CD14-positive monocyte (primary cell): ENCODE results near the gene PEX5L. TPM values are rescaled to one million over a fixed set of nuclear protein-coding genes. Genes with fewer than 3 reads are reported as not detected.

Experiments
- DNase-seq, 3 donors: peaks; one replicate each; pipeline ENCODE4 v3.0.0-alpha.2; 2011 to 2022
- H2AFZ ChIP-seq: 2 replicates; pipeline ENCODE4 v1.6.0; 2012; ENCODE audit warnings: mild to moderate bottlenecking, low read depth, low read length, inconsistent platforms; ENCODE audit not compliant: insufficient read depth, poor library complexity, severe bottlenecking
- H3K27ac ChIP-seq, 2 donors: 1 replicate in 1 of 2; 2 replicates in 1 of 2; pipeline ENCODE4 v1.5.1; 2012 to 2013; ENCODE audit warnings: low read length in 2 of 2, control low read depth in 1 of 2, inconsistent platforms in 1 of 2, low read depth in 1 of 2, mild to moderate bottlenecking in 1 of 2
- H3K27me3 ChIP-seq, 2 donors: one replicate each; pipeline versions ENCODE4 v1.6.0 to v1.6.1; 2011 to 2013; ENCODE audit warnings: low read length in 2 of 2; ENCODE audit not compliant: control insufficient read depth in 2 of 2, insufficient read depth in 2 of 2
- H3K36me3 ChIP-seq, 2 donors: replicated peaks in 1 of 2; 1 replicate in 1 of 2; 2 replicates in 1 of 2; pipeline versions ENCODE4 v1.5.1 to v1.6.1; 2012 to 2013; ENCODE audit warnings: low read length in 2 of 2, control low read depth in 1 of 2, inconsistent platforms in 1 of 2, mild to moderate bottlenecking in 1 of 2; ENCODE audit not compliant: insufficient read depth in 2 of 2, control insufficient read depth in 1 of 2
- H3K4me1 ChIP-seq, 2 donors: 1 replicate in 1 of 2; 2 replicates in 1 of 2; pipeline versions ENCODE4 v1.5.1 to v1.6.1; 2012 to 2013; ENCODE audit warnings: low read length in 2 of 2, control low read depth in 1 of 2, inconsistent platforms in 1 of 2, mild to moderate bottlenecking in 1 of 2, moderate library complexity in 1 of 2; ENCODE audit not compliant: insufficient read depth in 2 of 2, control insufficient read depth in 1 of 2
- H3K4me2 ChIP-seq: replicated peaks from 2 replicates; pipeline ENCODE3; 2012; ENCODE audit warnings: low read length, moderate library complexity, mild to moderate bottlenecking; ENCODE audit not compliant: poor library complexity, severe bottlenecking; ENCODE audit errors: extremely low read depth
- H3K4me3 ChIP-seq, 3 experiments: fragments of 200-600 bp in 1 of 3; sonication (generic) in 1 of 3; replicated peaks in 1 of 3; 1 replicate in 2 of 3; 2 replicates in 1 of 3; pipeline ENCODE4 v1.5.1; 2011 to 2013; ENCODE audit warnings: low read length in 3 of 3, mild to moderate bottlenecking in 3 of 3, control low read depth in 2 of 3, low read depth in 2 of 3, inconsistent platforms in 1 of 3, moderate library complexity in 1 of 3
- H3K79me2 ChIP-seq: 2 replicates; pipeline ENCODE4 v1.6.0; 2012; ENCODE audit warnings: mild to moderate bottlenecking, control low read depth, inconsistent platforms, low read length, moderate library complexity; ENCODE audit not compliant: insufficient read depth
- H3K9ac ChIP-seq: 2 replicates; pipeline ENCODE4 v1.6.0; 2017; ENCODE audit warnings: low read length, mild to moderate bottlenecking; ENCODE audit not compliant: insufficient read depth, poor library complexity, severe bottlenecking
- H3K9me3 ChIP-seq, 2 donors: replicated peaks in 1 of 2; 1 replicate in 1 of 2; 2 replicates in 1 of 2; pipeline versions ENCODE4 v1.5.1 to v1.6.1; 2012 to 2013; ENCODE audit warnings: low read length in 2 of 2, control low read depth in 1 of 2; ENCODE audit not compliant: control insufficient read depth in 1 of 2, insufficient read depth in 1 of 2
- H4K20me1 ChIP-seq: 2 replicates; pipeline ENCODE4 v1.6.0; 2012; ENCODE audit warnings: mild to moderate bottlenecking, low read length, control low read depth, moderate library complexity; ENCODE audit not compliant: insufficient read depth
- H3K27ac Mint-ChIP-seq, 7 donors: one replicate each; pipeline ENCODE4 v1.8.0; 2020; ENCODE audit warnings: mild to moderate bottlenecking in 7 of 7, mixed read lengths in 7 of 7, moderate library complexity in 6 of 7, inconsistent platforms in 2 of 7
- H3K27me3 Mint-ChIP-seq, 3 donors: one replicate each; pipeline ENCODE4 v1.8.0; 2021 to 2022; ENCODE audit warnings: low read depth in 3 of 3, mild to moderate bottlenecking in 3 of 3, mixed read lengths in 3 of 3, moderate library complexity in 3 of 3, inconsistent platforms in 1 of 3
- H3K36me3 Mint-ChIP-seq, 2 donors: one replicate each; pipeline ENCODE4 v1.8.0; 2020; ENCODE audit warnings: mixed read lengths in 2 of 2, inconsistent platforms in 1 of 2, mild to moderate bottlenecking in 1 of 2
- H3K4me1 Mint-ChIP-seq: one replicate; pipeline ENCODE4 v1.8.0; 2020; ENCODE audit warnings: mild to moderate bottlenecking, mixed read lengths
- H3K4me3 Mint-ChIP-seq, 2 donors: one replicate each; pipeline ENCODE4 v1.8.0; 2020; ENCODE audit warnings: mild to moderate bottlenecking in 2 of 2, mixed read lengths in 2 of 2, moderate library complexity in 1 of 2
- H3K9me3 Mint-ChIP-seq, 7 donors: one replicate each; pipeline ENCODE4 v1.8.0; 2020 to 2022; ENCODE audit warnings: mixed read lengths in 7 of 7, mild to moderate bottlenecking in 6 of 7, moderate library complexity in 6 of 7, inconsistent platforms in 2 of 7
- WGBS: methylation state at CpG from one replicate; pipeline ENCODE4 v1.1.5; 2013; ENCODE audit warnings: missing lambda C conversion rate; ENCODE audit not compliant: insufficient coverage; 5-methylcytosine and 5-hydroxymethylcytosine counted together
- intact Hi-C, 2 donors: fragments of 100-400 bp; cut with micrococcal nuclease; formaldehyde crosslinking; loops; one replicate each; pipeline versions ENCODE4 v1.15.0 to v1.15.1; 2023
- polyA plus RNA-seq, 3 donors: library from polyadenylated mRNA; depleted of rRNA in 1 of 3; unstranded in 2 of 3; stranded (reverse) in 1 of 3; fragments of 300-500 nt in 2 of 3; fragments of >200 nt in 1 of 3; fragmentation: Illumina TruSeq in 2 of 3; gene quantifications; 1 replicate in 2 of 3; 2 replicates in 1 of 3; pipeline ENCODE4 v1.2.3, GENCODE V29; 2012 to 2021
- TF ChIP-seq, protein P1 (sequence below): fragments of 200-600 bp; IDR thresholded peaks from one replicate; pipeline ENCODE4 v1.8.0; 2022; ENCODE audit warnings: antibody characterized with exemption, mild to moderate bottlenecking

The PEX5L gene
- polyA plus RNA-seq, 3 donors = not detected

DNA sequence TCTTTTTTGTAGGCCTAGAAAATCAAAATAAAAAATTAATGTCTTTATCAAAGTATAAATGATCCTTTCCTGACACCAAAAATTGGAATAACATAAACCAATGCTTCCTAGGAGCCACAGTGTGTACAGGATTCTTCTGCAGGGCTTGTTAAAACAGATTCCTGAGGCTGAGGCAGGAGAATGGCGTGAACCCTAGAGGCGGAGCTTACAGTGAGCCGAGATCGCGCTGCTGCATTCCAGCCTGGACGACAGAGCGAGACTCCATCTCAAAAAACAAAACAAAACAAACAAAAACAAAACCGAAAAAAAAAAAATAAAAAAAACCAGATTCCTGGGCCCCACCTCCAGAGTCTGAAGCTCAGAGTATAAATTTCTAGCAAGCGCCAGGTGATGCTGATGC lies 78.0 kb downstream of the PEX5L start:
- H3K4me1 Mint-ChIP-seq = peaks cover 19% of the 10 kb centered on the region
- no peak overlapping the region for H3K4me3 Mint-ChIP-seq
- H3K27ac ChIP-seq = no peak overlapping the region
- no peaks in the 10 kb centered on the region for H3K27me3 ChIP-seq
- H3K27me3 Mint-ChIP-seq = peaks cover 3 to 10% (median 6%) of the 10 kb centered on the region in 3 donors
- no peak for DNase-seq
- TF ChIP-seq, protein P1, sequence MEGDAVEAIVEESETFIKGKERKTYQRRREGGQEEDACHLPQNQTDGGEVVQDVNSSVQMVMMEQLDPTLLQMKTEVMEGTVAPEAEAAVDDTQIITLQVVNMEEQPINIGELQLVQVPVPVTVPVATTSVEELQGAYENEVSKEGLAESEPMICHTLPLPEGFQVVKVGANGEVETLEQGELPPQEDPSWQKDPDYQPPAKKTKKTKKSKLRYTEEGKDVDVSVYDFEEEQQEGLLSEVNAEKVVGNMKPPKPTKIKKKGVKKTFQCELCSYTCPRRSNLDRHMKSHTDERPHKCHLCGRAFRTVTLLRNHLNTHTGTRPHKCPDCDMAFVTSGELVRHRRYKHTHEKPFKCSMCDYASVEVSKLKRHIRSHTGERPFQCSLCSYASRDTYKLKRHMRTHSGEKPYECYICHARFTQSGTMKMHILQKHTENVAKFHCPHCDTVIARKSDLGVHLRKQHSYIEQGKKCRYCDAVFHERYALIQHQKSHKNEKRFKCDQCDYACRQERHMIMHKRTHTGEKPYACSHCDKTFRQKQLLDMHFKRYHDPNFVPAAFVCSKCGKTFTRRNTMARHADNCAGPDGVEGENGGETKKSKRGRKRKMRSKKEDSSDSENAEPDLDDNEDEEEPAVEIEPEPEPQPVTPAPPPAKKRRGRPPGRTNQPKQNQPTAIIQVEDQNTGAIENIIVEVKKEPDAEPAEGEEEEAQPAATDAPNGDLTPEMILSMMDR = no peak
- no peaks in the 10 kb centered on the region for H4K20me1 ChIP-seq
- H3K36me3 Mint-ChIP-seq = no peaks in the 10 kb centered on the region
- H3K4me2 ChIP-seq = no peak overlapping the region
- no peak overlapping the region for H3K9ac ChIP-seq
- no peak overlapping the region for H3K27ac Mint-ChIP-seq
- H3K79me2 ChIP-seq = no peaks in the 10 kb centered on the region
- intact Hi-C loops = no loop called here
- no peak overlapping the region for H2AFZ ChIP-seq
- H3K4me3 ChIP-seq = no peak overlapping the region
- H3K9me3 ChIP-seq = no peaks in the 10 kb centered on the region
- H3K4me1 ChIP-seq = peaks cover 0 to 14% of the 10 kb centered on the region in 2 donors
- peaks cover 0 to 5% (median 0%) of the 10 kb centered on the region in 7 donors for H3K9me3 Mint-ChIP-seq
- 82% methylated on average over 6 of the region's 9 CpGs for WGBS
- no peaks in the 10 kb centered on the region for H3K36me3 ChIP-seq

DNA sequence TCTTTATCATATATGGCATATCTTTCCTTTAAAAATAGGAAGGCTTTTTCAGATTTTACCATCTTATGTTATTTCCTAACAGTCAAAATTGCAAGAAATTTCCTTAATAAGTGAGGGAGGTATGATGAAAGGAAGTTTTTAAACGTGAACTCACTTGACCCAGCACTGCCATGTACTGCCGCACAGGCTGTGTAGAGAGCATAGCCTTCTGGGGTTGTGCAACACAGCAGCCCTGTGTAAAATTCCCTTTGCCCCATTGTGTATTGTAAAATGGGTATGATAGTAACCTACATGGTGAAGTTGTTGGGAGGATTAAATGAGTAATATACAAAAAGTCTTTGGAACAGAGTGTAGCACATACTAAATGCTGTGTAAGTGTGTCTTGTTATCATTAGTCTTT lies 78.6 kb downstream of the PEX5L start:
- Histone ChIP-seq H3K4me2 (no peak overlapping the region), H4K20me1 (no peaks in the 10 kb centered on the region), H3K9ac (no peak overlapping the region), H3K36me3 (no peaks in the 10 kb centered on the region), H3K79me2 (no peaks in the 10 kb centered on the region), H3K4me3 (no peak overlapping the region), H3K4me1 (peaks cover 0 to 14% of the 10 kb centered on the region in 2 donors), H3K9me3 (no peaks in the 10 kb centered on the region), H3K27ac (no peak overlapping the region), H2AFZ (no peak overlapping the region), H3K27me3 (no peaks in the 10 kb centered on the region)
- Mint-ChIP-seq H3K4me1 (peaks cover 19% of the 10 kb centered on the region), H3K27me3 (peaks cover 3 to 10% (median 6%) of the 10 kb centered on the region in 3 donors), H3K9me3 (peaks cover 0 to 6% (median under 1%) of the 10 kb centered on the region in 7 donors), H3K36me3 (no peaks in the 10 kb centered on the region), H3K4me3 (no peak overlapping the region), H3K27ac (no peak overlapping the region)
- WGBS = 0% methylated on average over 2 of the region's 2 CpGs
- no peak for DNase-seq
- TF ChIP-seq, protein P1 = no peak
- intact Hi-C loops = no loop called here
